GM19023 (cell line): ENCODE results near the gene DNAH1.
"Not testable (repeated sequence)": the region's sequence is repeated elsewhere in the genome, so short reads cannot be mapped to it uniquely, and the experiment has no call there.

ENCODE experiments used
- ATAC-seq: cut with Tn5 transposase; IDR thresholded peaks from one replicate; pipeline ENCODE4 v1.9.1; 2021; ENCODE audit warnings: mild to moderate bottlenecking, moderate library complexity; ENCODE audit not compliant: unreplicated experiment

The DNAH1 gene

GRCh38 chr3:52331091-52331490 lies 15.0 kb downstream of the DNAH1 start:
- no peak for ATAC-seq

- ATAC-seq: no peak
Observed at GRCh38 chr3:52331906-52332305, 15.8 kb downstream of the DNAH1 start.

- no peak for ATAC-seq
Observed at GRCh38 chr3:52333869-52334557, 17.9 kb downstream of the DNAH1 start.

- ATAC-seq: not testable (repeated sequence)
Observed at GRCh38 chr3:52338131-52338530, 22.0 kb downstream of the DNAH1 start.

- no peak for ATAC-seq
Observed at GRCh38 chr3:52339612-52340011, 23.5 kb downstream of the DNAH1 start.

- no peak for ATAC-seq
Observed at GRCh38 chr3:52341123-52341522, 25.0 kb downstream of the DNAH1 start.

GRCh38 chr3:52343946-52344600 lies 28.0 kb downstream of the DNAH1 start:
- ATAC-seq: no peak

GRCh38 chr3:52345521-52346109 lies 29.5 kb downstream of the DNAH1 start:
- no peak for ATAC-seq

GRCh38 chr3:52346623-52347530 lies 30.8 kb downstream of the DNAH1 start:
- no peak for ATAC-seq

- ATAC-seq: no peak
Observed at GRCh38 chr3:52347716-52348635, 31.9 kb downstream of the DNAH1 start.

GRCh38 chr3:52349131-52349530 lies 33.0 kb downstream of the DNAH1 start:
- ATAC-seq: no peak

GRCh38 chr3:52349611-52350395 lies 33.7 kb downstream of the DNAH1 start:
- no peak for ATAC-seq

- no peak for ATAC-seq
Observed at GRCh38 chr3:52350416-52350815, 34.3 kb downstream of the DNAH1 start.

- ATAC-seq: no peak
Observed at GRCh38 chr3:52350981-52351761, 35.1 kb downstream of the DNAH1 start.

GRCh38 chr3:52351762-52352368 lies 35.7 kb downstream of the DNAH1 start:
- no peak for ATAC-seq

- no peak for ATAC-seq
Observed at GRCh38 chr3:52352566-52352965, 36.4 kb downstream of the DNAH1 start.

- no peak for ATAC-seq
Observed at GRCh38 chr3:52353291-52353855, 37.3 kb downstream of the DNAH1 start.

- ATAC-seq: no peak
Observed at GRCh38 chr3:52354676-52355075, 38.6 kb downstream of the DNAH1 start.
